HepG2 (cell line): ENCODE data around the gene CHST3. TPM values are rescaled to one million over a fixed set of nuclear protein-coding genes. Genes with fewer than 3 reads are reported as not detected.

Experiments
- ATAC-seq: fragments of 200-7000 bp; cut with Tn5 transposase; 3 replicates; pipeline ENCODE4 v1.9.1; 2020; ENCODE audit warnings: mild to moderate bottlenecking, moderate library complexity
- BruUV-seq: library from RNA; stranded (reverse); fragments of 400-500 nt; replicated peaks from 2 replicates; lab custom pipeline; 2021; lab: Mats Ljungman, UMichigan
- CTCF ChIA-PET: fragments of 300-600 bp; formaldehyde crosslinking; extraction: SDS; loops from one replicate; lab custom pipeline; 2021; ENCODE audit warnings: low total read pairs, inconsistent platforms, low intra/inter-chr PET ratio; lab: Yijun Ruan, JAX
- POLR2A ChIA-PET: fragments of 350-600 bp; sonication (Branson Sonifier 250); formaldehyde crosslinking; loops from one replicate; lab custom pipeline; 2020; ENCODE audit warnings: antibody characterized with exemption, inconsistent platforms; lab: Yijun Ruan, JAX
- DNase-seq: peaks from one replicate; pipeline ENCODE4 v3.0.0-alpha.2; 2015; ENCODE audit warnings: low spot score
- FAIRE-seq: peaks from 3 replicates; lab custom pipeline; 2011; peaks lifted over from hg19 to GRCh38; lab: Jason Lieb, UNC
- H2AFZ ChIP-seq: one replicate; pipeline ENCODE4 v1.6.1; 2011; ENCODE audit warnings: low read length, inconsistent platforms
- H3K27ac ChIP-seq: fragments of 300-600 bp; 3 replicates; pipeline ENCODE4 v1.8.0; 2011; ENCODE audit warnings: mixed run types, mild to moderate bottlenecking, mixed read lengths, low read length, inconsistent platforms; ENCODE audit not compliant: insufficient read depth; ENCODE audit errors: extremely low read length
- H3K27me3 ChIP-seq, 2 experiments: fragments of 200-600 bp in 1 of 2; 2 replicates in 1 of 2; 3 replicates in 1 of 2; pipeline versions ENCODE4 v1.6.0 to v1.8.0; 2011; ENCODE audit warnings: low read length in 2 of 2, mild to moderate bottlenecking in 2 of 2, moderate library complexity in 2 of 2, inconsistent platforms in 1 of 2; ENCODE audit not compliant: insufficient read depth in 2 of 2, control insufficient read depth in 1 of 2
- H3K36me3 ChIP-seq, 2 experiments: fragments of 200-600 bp in 1 of 2; replicated peaks in 1 of 2; 2 replicates in 1 of 2; 3 replicates in 1 of 2; pipeline versions ENCODE4 v1.5.1 to v1.8.0; 2011; ENCODE audit warnings: low read length in 2 of 2, inconsistent platforms in 1 of 2; ENCODE audit not compliant: insufficient read depth in 2 of 2, control insufficient read depth in 1 of 2
- H3K4me1 ChIP-seq: 2 replicates; pipeline ENCODE4 v1.5.1; 2012; ENCODE audit warnings: low read length, inconsistent platforms; ENCODE audit not compliant: insufficient read depth
- H3K4me2 ChIP-seq: 2 replicates; pipeline ENCODE4 v1.6.0; 2011; ENCODE audit warnings: low read depth, low read length, inconsistent platforms
- H3K4me3 ChIP-seq, 3 experiments: fragments of 200-600 bp in 1 of 3; sonication (generic), shearing (Covaris generic) in 1 of 3; replicated peaks in 1 of 3; 2 replicates each; pipeline ENCODE4 v1.5.1; 2011 to 2016; ENCODE audit warnings: low read length in 3 of 3, inconsistent platforms in 2 of 3, low read depth in 2 of 3, mild to moderate bottlenecking in 2 of 3, control low read depth in 1 of 3, mixed read lengths in 1 of 3; ENCODE audit not compliant: insufficient read depth in 1 of 3
- H3K79me2 ChIP-seq: one replicate; pipeline ENCODE4 v1.6.1; 2011; ENCODE audit warnings: low read length, inconsistent platforms; ENCODE audit not compliant: insufficient read depth
- H3K9ac ChIP-seq: 2 replicates; pipeline ENCODE4 v1.6.0; 2011; ENCODE audit warnings: mild to moderate bottlenecking, low read depth, low read length, inconsistent platforms; ENCODE audit not compliant: insufficient read depth
- H3K9me3 ChIP-seq: 2 replicates; pipeline ENCODE4 v1.5.1; 2012; ENCODE audit warnings: mild to moderate bottlenecking, low read length
- H4K20me1 ChIP-seq: 2 replicates; pipeline ENCODE4 v1.6.0; 2011; ENCODE audit warnings: inconsistent platforms, mild to moderate bottlenecking, low read length, moderate library complexity; ENCODE audit not compliant: insufficient read depth
- AKAP8 ChIP-seq: sonication (generic); formaldehyde crosslinking; IDR thresholded peaks from 2 replicates; pipeline ENCODE4 v1.5.1; 2020; ENCODE audit warnings: mild to moderate bottlenecking, missing genetic modification reagents
- CEBPG ChIP-seq: IDR thresholded peaks from 2 replicates; pipeline ENCODE4 v1.6.1; 2016
- CREB1 ChIP-seq, 2 experiments: fragments of 450-650 bp in 1 of 2; IDR thresholded peaks; 2 replicates each; pipeline ENCODE4 v1.6.1; 2016 to 2017; ENCODE audit warnings: control low read depth in 1 of 2, mild to moderate bottlenecking in 1 of 2, missing compliant biosample characterization in 1 of 2, missing genetic modification characterization in 1 of 2
- FOXP1 ChIP-seq, 2 experiments: fragments of 450-650 bp in 1 of 2; IDR thresholded peaks; 2 replicates each; pipeline ENCODE4 v1.6.1; 2017 to 2018; ENCODE audit warnings: antibody characterized with exemption in 1 of 2
- GZF1 ChIP-seq: sonication (generic); formaldehyde crosslinking; IDR thresholded peaks from 2 replicates; pipeline ENCODE4 v1.5.1; 2020; ENCODE audit warnings: mild to moderate bottlenecking, missing genetic modification reagents
- HDAC2 ChIP-seq: sonication (generic); formaldehyde crosslinking; IDR thresholded peaks from 2 replicates; pipeline ENCODE4 v1.4.0; 2020; ENCODE audit warnings: missing genetic modification reagents
- KDM5B ChIP-seq: sonication (generic); formaldehyde crosslinking; IDR thresholded peaks from 2 replicates; pipeline ENCODE4 v1.4.0; 2020; ENCODE audit warnings: missing genetic modification reagents, mild to moderate bottlenecking, borderline replicate concordance
- POGZ ChIP-seq: sonication (generic); formaldehyde crosslinking; IDR thresholded peaks from 2 replicates; pipeline ENCODE4 v1.4.0; 2020; ENCODE audit warnings: mild to moderate bottlenecking, missing genetic modification reagents
- RCOR2 ChIP-seq: IDR thresholded peaks from 2 replicates; pipeline ENCODE4 v1.6.1; 2016; ENCODE audit warnings: missing biosample characterization, missing genetic modification reagents
- SNAPC2 ChIP-seq: sonication (generic); formaldehyde crosslinking; IDR thresholded peaks from 2 replicates; pipeline ENCODE4 v1.8.1; 2022; ENCODE audit warnings: mild to moderate bottlenecking, missing genetic modification reagents
- SOX6 ChIP-seq, 2 experiments: fragments of 450-650 bp in 1 of 2; sonication (generic) in 1 of 2; formaldehyde crosslinking in 1 of 2; IDR thresholded peaks; 2 replicates each; pipeline versions ENCODE4 v1.4.0 to v1.6.1; 2017 to 2020; ENCODE audit warnings: antibody characterized with exemption in 1 of 2, mild to moderate bottlenecking in 1 of 2, missing genetic modification reagents in 1 of 2
- SP4 ChIP-seq: sonication (generic); formaldehyde crosslinking; IDR thresholded peaks from 2 replicates; pipeline ENCODE4 v1.8.1; 2023; ENCODE audit warnings: mild to moderate bottlenecking, missing genetic modification reagents
- TBX2 ChIP-seq: sonication (generic); formaldehyde crosslinking; IDR thresholded peaks from 2 replicates; pipeline ENCODE4 v1.5.0; 2020; ENCODE audit warnings: missing genetic modification reagents, mild to moderate bottlenecking, borderline replicate concordance
- THAP7 ChIP-seq: sonication (generic); formaldehyde crosslinking; IDR thresholded peaks from 2 replicates; pipeline ENCODE4 v1.8.1; 2023; ENCODE audit warnings: mild to moderate bottlenecking, missing genetic modification reagents
- ZKSCAN8 ChIP-seq: IDR thresholded peaks from 2 replicates; pipeline ENCODE4 v1.6.1; 2016; ENCODE audit warnings: borderline replicate concordance, missing genetic modification reagents, missing compliant biosample characterization
- ZMYM3 ChIP-seq: sonication (generic); formaldehyde crosslinking; IDR thresholded peaks from 2 replicates; pipeline ENCODE4 v1.5.1; 2020; ENCODE audit warnings: mild to moderate bottlenecking, missing genetic modification reagents
- ZNF460 ChIP-seq: sonication (generic); formaldehyde crosslinking; IDR thresholded peaks from 2 replicates; pipeline ENCODE4 v1.5.1; 2020; ENCODE audit warnings: missing genetic modification reagents, mild to moderate bottlenecking, borderline replicate concordance
- ZNF720 ChIP-seq: sonication (generic); formaldehyde crosslinking; IDR thresholded peaks from 2 replicates; pipeline ENCODE4 v1.4.0; 2020; ENCODE audit warnings: missing genetic modification reagents
- ZNF766 ChIP-seq: sonication (generic); formaldehyde crosslinking; IDR thresholded peaks from 2 replicates; pipeline ENCODE4 v1.5.0; 2020; ENCODE audit warnings: missing genetic modification reagents, borderline replicate concordance
- ZNF770 ChIP-seq: sonication (generic); formaldehyde crosslinking; IDR thresholded peaks from 2 replicates; pipeline ENCODE4 v1.5.0; 2020; ENCODE audit warnings: mild to moderate bottlenecking, missing genetic modification reagents
- ZNF776 ChIP-seq: sonication (generic); formaldehyde crosslinking; IDR thresholded peaks from 2 replicates; pipeline ENCODE4 v1.4.0; 2020; ENCODE audit warnings: mild to moderate bottlenecking, missing genetic modification reagents
- ZNF792 ChIP-seq: IDR thresholded peaks from 2 replicates; pipeline ENCODE4 v1.6.1; 2016
- WGBS: methylation state at CpG from one replicate; pipeline ENCODE4 v1.1.6; 2017; ENCODE audit warnings: low lambda C conversion rate; 5-methylcytosine and 5-hydroxymethylcytosine counted together
- in situ Hi-C: cut with HindIII; loops from 2 replicates; pipeline ENCODE4 v1.10.0; 2017; ENCODE audit warnings: low pct_unique_long_range_greater_than_20kb; ENCODE audit not compliant: extremely low pct_ligation_motif_present
- intact Hi-C: fragments of 100-400 bp; cut with micrococcal nuclease; formaldehyde crosslinking; loops from one replicate; pipeline ENCODE4 v1.10.0; 2022; ENCODE audit not compliant: unreplicated experiment
- polyA plus RNA-seq, 8 experiments: library from polyadenylated mRNA; depleted of rRNA in 3 of 8; stranded (reverse) in 7 of 8; unstranded in 1 of 8; fragments of >200 nt; fragmentation: Illumina TruSeq in 4 of 8; extraction: Trizol in 4 of 8; gene quantifications; 2 replicates each; pipeline versions ENCODE4 v1.2.1 to v1.2.3, GENCODE V29; 2011 to 2016; ENCODE audit warnings: low read depth in 4 of 8, missing spikeins in 1 of 8, mixed read lengths in 1 of 8; ENCODE audit not compliant: insufficient read depth in 1 of 8
- total RNA-seq, 5 experiments: library from RNA; depleted of rRNA; stranded (reverse); fragments of >200 nt; fragmentation: Illumina TruSeq; extraction: Trizol; gene quantifications; 2 replicates each; pipeline ENCODE4 v1.2.3, GENCODE V29; 2016; ENCODE audit warnings: low read depth in 1 of 5

Gene CHST3
- total and polyA plus RNA-seq, 2 of the 13 experiments (the other 11 are each of a cell fraction or from before 2014, with no cell fraction given) = 7.2 to 18.7 TPM

- FAIRE-seq = peak; percentile 34
- BruUV-seq = no TSS peak
- ChIA-PET POLR2A (interaction anchor here (1.1 to 6.1 kb wide), 4 partner anchors 14 to 59 kb away, joined by 3 to 33 read pairs (median 4); no protein-coding TSS in a partner anchor), CTCF (interaction anchor here (2.9 kb wide), 1 partner anchor 32 kb away, joined by 12 read pairs; no protein-coding TSS in a partner anchor)
- peak; percentile 68 for ATAC-seq
- no peaks in the 10 kb centered on the region for H3K9me3 ChIP-seq
- in situ Hi-C loops (no loop called here), intact Hi-C loops (no loop called here)
- no peaks in the 10 kb centered on the region for H4K20me1 ChIP-seq
- no peaks in the 10 kb centered on the region for H3K27me3 ChIP-seq
- peak overlapping the region; percentile 39 for H3K27ac ChIP-seq
- WGBS = 46% methylated on average over 11 of the region's 13 CpGs
- H3K9ac ChIP-seq = peak overlapping the region; percentile 39; the same call in 1 of the 2 replicates
- peak overlapping the region; percentile 16 to 61 (median 20); a peak in 3 of 6 replicates for H3K4me3 ChIP-seq
- no peaks in the 10 kb centered on the region for H3K79me2 ChIP-seq
- H2AFZ ChIP-seq = peak overlapping the region; percentile 65
- no peaks in the 10 kb centered on the region for H3K36me3 ChIP-seq
- no peak for DNase-seq
- peak overlapping the region; percentile 86 for H3K4me2 ChIP-seq
- peaks cover 66% of the 10 kb centered on the region for H3K4me1 ChIP-seq
- TF ChIP-seq CREB1 (IDR thresholded peaks at IDR 0.05) (no peak), CREB1 (CRISPR knock-in tag; IDR thresholded peaks at IDR 0.05) (no peak), SP4 (CRISPR knock-in tag) (0 out of 2 replicates have a peak, but pooled peaks have one; percentile 15), ZNF766 (CRISPR knock-in tag) (no peak), GZF1 (CRISPR knock-in tag) (no peak), SOX6 (IDR thresholded peaks at IDR 0.05) (no peak), SOX6 (CRISPR knock-in tag; IDR thresholded peaks at IDR 0.05) (0 out of 2 replicates have a peak, but pooled peaks have one; percentile 23), THAP7 (CRISPR knock-in tag) (no peak), ZMYM3 (CRISPR knock-in tag) (peak; percentile 90), ZNF720 (CRISPR knock-in tag) (no peak), TBX2 (CRISPR knock-in tag) (no peak), FOXP1 (IDR thresholded peaks at IDR 0.05) (no peak), FOXP1 (CRISPR knock-in tag; IDR thresholded peaks at IDR 0.05) (no peak), HDAC2 (CRISPR knock-in tag) (peak; percentile 41; the same call in 1 of the 2 replicates), ZNF792 (CRISPR knock-in tag) (0 out of 2 replicates have a peak, but pooled peaks have one; percentile 12), AKAP8 (CRISPR knock-in tag) (0 out of 2 replicates have a peak, but pooled peaks have one; percentile 44), SNAPC2 (no peak), RCOR2 (CRISPR knock-in tag) (0 out of 2 replicates have a peak, but pooled peaks have one; percentile 31), KDM5B (CRISPR knock-in tag) (peak; percentile 34; the same call in 1 of the 2 replicates), ZNF776 (CRISPR knock-in tag) (0 out of 2 replicates have a peak, but pooled peaks have one; percentile 34), ZNF770 (CRISPR knock-in tag) (peak; percentile 96), POGZ (CRISPR knock-in tag) (0 out of 2 replicates have a peak, but pooled peaks have one; percentile 19), CEBPG (CRISPR knock-in tag) (0 out of 2 replicates have a peak, but pooled peaks have one; percentile 35), ZKSCAN8 (CRISPR knock-in tag) (0 out of 2 replicates have a peak, but pooled peaks have one; percentile 20), ZNF460 (peak; percentile 98)
Observed at GRCh38 chr10:72016608-72017300, 52.6 kb downstream of the CHST3 start.
